Ishikawa (cell line): ENCODE data around the gene RAI1.
A peak's percentile ranks its signal among the peaks of the same experiment; 100 is the strongest.

Experiments used
- CEBPB ChIP-seq: IDR thresholded peaks from 2 replicates; pipeline ENCODE4 v1.6.1; 2012
- CREB1 ChIP-seq: IDR thresholded peaks from 2 replicates; pipeline ENCODE4 v1.6.1; 2012; ENCODE audit warnings: low read depth
- EGR1 ChIP-seq: IDR thresholded peaks from 2 replicates; pipeline ENCODE4 v1.6.1; 2012
- EP300 ChIP-seq: IDR thresholded peaks from 2 replicates; pipeline ENCODE4 v1.6.1; 2012; ENCODE audit warnings: borderline replicate concordance
- FOXM1 ChIP-seq: IDR thresholded peaks from 2 replicates; pipeline ENCODE4 v1.6.1; 2012; ENCODE audit warnings: low read depth, borderline replicate concordance
- MAX ChIP-seq: IDR thresholded peaks from 2 replicates; pipeline ENCODE4 v1.6.1; 2012
- NFIC ChIP-seq: IDR thresholded peaks from 2 replicates; pipeline ENCODE4 v1.6.1; 2012
- RAD21 ChIP-seq: IDR thresholded peaks from 2 replicates; pipeline ENCODE4 v1.6.1; 2012; ENCODE audit warnings: low read depth
- REST ChIP-seq: IDR thresholded peaks from 2 replicates; pipeline ENCODE4 v1.6.1; 2012; ENCODE audit warnings: low read depth, mild to moderate bottlenecking
- TAF1 ChIP-seq: IDR thresholded peaks from 2 replicates; pipeline ENCODE4 v1.6.1; 2012; ENCODE audit warnings: low read depth, mild to moderate bottlenecking
- TCF12 ChIP-seq: IDR thresholded peaks from 2 replicates; pipeline ENCODE4 v1.6.1; 2012; ENCODE audit warnings: low read depth
- TEAD4 ChIP-seq: IDR thresholded peaks from 2 replicates; pipeline ENCODE4 v1.6.1; 2012
- USF1 ChIP-seq: IDR thresholded peaks from 2 replicates; pipeline ENCODE4 v1.6.1; 2012
- YY1 ChIP-seq: IDR thresholded peaks from 2 replicates; pipeline ENCODE4 v1.6.1; 2012; ENCODE audit warnings: low read depth
- ZBTB7A ChIP-seq: IDR thresholded peaks from 2 replicates; pipeline ENCODE4 v1.6.1; 2012; ENCODE audit warnings: low read depth

Gene RAI1

GRCh38 chr17:17810895-17811248, 129.6 kb downstream of the RAI1 start:
- no peak for TF ChIP-seq FOXM1
- no peak for TF ChIP-seq NFIC
- TF ChIP-seq RAD21: no peak
- TF ChIP-seq CEBPB: no peak
- TF ChIP-seq ZBTB7A: no peak
- TF ChIP-seq TCF12: no peak
- TF ChIP-seq CREB1: no peak
- no peak for TF ChIP-seq EP300
- no peak for TF ChIP-seq TEAD4
- no peak for TF ChIP-seq REST
- no peak for TF ChIP-seq YY1
- TF ChIP-seq TAF1: no peak
- TF ChIP-seq USF1: no peak
- no peak for TF ChIP-seq MAX
- no peak for TF ChIP-seq EGR1

- no peak for TF ChIP-seq REST
- no peak for TF ChIP-seq ZBTB7A
- TF ChIP-seq USF1: no peak
- no peak for TF ChIP-seq YY1
- TF ChIP-seq TAF1: no peak
- TF ChIP-seq CEBPB: no peak
- TF ChIP-seq EGR1: no peak
- no peak for TF ChIP-seq NFIC
- TF ChIP-seq MAX: no peak
- TF ChIP-seq RAD21: no peak
- TF ChIP-seq EP300: no peak
- no peak for TF ChIP-seq TCF12
- TF ChIP-seq FOXM1: no peak
These were observed 130.3 kb downstream of the RAI1 start for GRCh38 chr17:17811381-17812210.

GRCh38 chr17:17812211-17813054, 131.2 kb downstream of the RAI1 start:
- no peak for TF ChIP-seq MAX
- TF ChIP-seq RAD21: peak; percentile 80
- TF ChIP-seq NFIC: no peak
- TF ChIP-seq TEAD4: no peak
- TF ChIP-seq TCF12: no peak; the same call in 1 of the 2 replicates
- TF ChIP-seq EGR1: no peak
- TF ChIP-seq YY1: peak; percentile 84

- TF ChIP-seq TAF1 (no peak), RAD21 (no peak), CREB1 (no peak), FOXM1 (no peak), EP300 (no peak), TCF12 (no peak), MAX (no peak), CEBPB (no peak), REST (no peak), TEAD4 (no peak), NFIC (no peak), YY1 (no peak)
These were observed 131.9 kb downstream of the RAI1 start for GRCh38 chr17:17813055-17813724.
